Endothelial cell (in vitro differentiated cells): Measurements from ENCODE around the gene MAVS. TPM values are rescaled to one million over a fixed set of nuclear protein-coding genes. Genes with fewer than 3 reads are reported as not detected.

ENCODE experiments used
- DNase-seq: peaks from one replicate; pipeline ENCODE4 v3.0.0; 2021; ENCODE audit warnings: low spot score
- H3K27ac Mint-ChIP-seq: one replicate; pipeline ENCODE4 v1.8.0; 2021; ENCODE audit warnings: mixed read lengths, inconsistent platforms; ENCODE audit not compliant: unreplicated experiment
- H3K27me3 Mint-ChIP-seq: one replicate; pipeline ENCODE4 v1.8.0; 2021; ENCODE audit warnings: mild to moderate bottlenecking, moderate library complexity, mixed read lengths, inconsistent platforms; ENCODE audit not compliant: unreplicated experiment
- H3K36me3 Mint-ChIP-seq: one replicate; pipeline ENCODE4 v1.8.0; 2021; ENCODE audit warnings: mild to moderate bottlenecking, low read depth, mixed read lengths, inconsistent platforms; ENCODE audit not compliant: unreplicated experiment
- H3K4me1 Mint-ChIP-seq: one replicate; pipeline ENCODE4 v1.8.0; 2021; ENCODE audit warnings: mild to moderate bottlenecking, mixed read lengths, inconsistent platforms; ENCODE audit not compliant: unreplicated experiment
- H3K4me3 Mint-ChIP-seq: one replicate; pipeline ENCODE4 v1.8.0; 2021; ENCODE audit warnings: mild to moderate bottlenecking, mixed read lengths, inconsistent platforms; ENCODE audit not compliant: unreplicated experiment
- H3K9me3 Mint-ChIP-seq: one replicate; pipeline ENCODE4 v1.8.0; 2021; ENCODE audit warnings: mixed read lengths, inconsistent platforms; ENCODE audit not compliant: unreplicated experiment
- total RNA-seq: library from RNA; stranded (reverse); fragmentation: NEBNext Ultra II Directional; extraction: Animal tissue kit (Norgen Biotek cat#: 25700); gene quantifications from one replicate; pipeline ENCODE4 v1.2.1, GENCODE V29; 2021; ENCODE audit not compliant: unreplicated experiment
- TF ChIP-seq, protein P1 (sequence below): fragments of 200-600 bp; sonication (generic); IDR thresholded peaks from one replicate; pipeline ENCODE4 v1.5.0; 2021; ENCODE audit warnings: antibody characterized with exemption; ENCODE audit not compliant: unreplicated experiment

MAVS gene
- total RNA-seq, 1 donor from 2014 or later: 111 TPM

GRCh38 chr20:3848565-3848964 lies 1.9 kb downstream of the MAVS start:
- TF ChIP-seq, protein P1, sequence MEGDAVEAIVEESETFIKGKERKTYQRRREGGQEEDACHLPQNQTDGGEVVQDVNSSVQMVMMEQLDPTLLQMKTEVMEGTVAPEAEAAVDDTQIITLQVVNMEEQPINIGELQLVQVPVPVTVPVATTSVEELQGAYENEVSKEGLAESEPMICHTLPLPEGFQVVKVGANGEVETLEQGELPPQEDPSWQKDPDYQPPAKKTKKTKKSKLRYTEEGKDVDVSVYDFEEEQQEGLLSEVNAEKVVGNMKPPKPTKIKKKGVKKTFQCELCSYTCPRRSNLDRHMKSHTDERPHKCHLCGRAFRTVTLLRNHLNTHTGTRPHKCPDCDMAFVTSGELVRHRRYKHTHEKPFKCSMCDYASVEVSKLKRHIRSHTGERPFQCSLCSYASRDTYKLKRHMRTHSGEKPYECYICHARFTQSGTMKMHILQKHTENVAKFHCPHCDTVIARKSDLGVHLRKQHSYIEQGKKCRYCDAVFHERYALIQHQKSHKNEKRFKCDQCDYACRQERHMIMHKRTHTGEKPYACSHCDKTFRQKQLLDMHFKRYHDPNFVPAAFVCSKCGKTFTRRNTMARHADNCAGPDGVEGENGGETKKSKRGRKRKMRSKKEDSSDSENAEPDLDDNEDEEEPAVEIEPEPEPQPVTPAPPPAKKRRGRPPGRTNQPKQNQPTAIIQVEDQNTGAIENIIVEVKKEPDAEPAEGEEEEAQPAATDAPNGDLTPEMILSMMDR: no peak
- Mint-ChIP-seq H3K36me3 (peaks cover 11% of the 10 kb centered on the region), H3K4me1 (peaks cover 27% of the 10 kb centered on the region), H3K9me3 (no peaks in the 10 kb centered on the region), H3K27me3 (peaks cover 8% of the 10 kb centered on the region), H3K4me3 (peak overlapping the region; percentile 88), H3K27ac (peak overlapping the region; percentile 58)
- DNase-seq: no peak

DNA sequence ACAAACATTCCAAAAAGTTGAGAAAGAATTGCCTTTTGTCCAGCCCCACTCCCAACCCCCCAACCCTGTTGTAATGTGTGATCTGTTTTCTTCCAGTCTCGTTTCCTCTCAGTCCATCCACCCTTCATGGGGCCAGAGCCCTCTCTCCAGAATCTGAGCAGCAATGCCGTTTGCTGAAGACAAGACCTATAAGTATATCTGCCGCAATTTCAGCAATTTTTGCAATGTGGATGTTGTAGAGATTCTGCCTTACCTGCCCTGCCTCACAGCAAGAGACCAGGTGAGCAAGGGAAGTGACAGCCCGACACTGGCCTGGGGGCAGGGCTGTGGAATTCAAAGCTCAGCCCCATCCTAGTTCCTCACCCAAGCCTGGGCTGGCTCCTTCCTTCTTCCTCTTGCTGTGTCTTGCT lies 7.8 kb downstream of the MAVS start:
- H3K27ac Mint-ChIP-seq: peak overlapping the region; percentile 84
- H3K4me1 Mint-ChIP-seq: peaks cover 28% of the 10 kb centered on the region
- H3K4me3 Mint-ChIP-seq: no peak overlapping the region
- no peaks in the 10 kb centered on the region for H3K9me3 Mint-ChIP-seq
- peaks cover 1% of the 10 kb centered on the region for H3K27me3 Mint-ChIP-seq
- DNase-seq: no peak
- peaks cover 30% of the 10 kb centered on the region for H3K36me3 Mint-ChIP-seq
- TF ChIP-seq, protein P1: no peak

DNA sequence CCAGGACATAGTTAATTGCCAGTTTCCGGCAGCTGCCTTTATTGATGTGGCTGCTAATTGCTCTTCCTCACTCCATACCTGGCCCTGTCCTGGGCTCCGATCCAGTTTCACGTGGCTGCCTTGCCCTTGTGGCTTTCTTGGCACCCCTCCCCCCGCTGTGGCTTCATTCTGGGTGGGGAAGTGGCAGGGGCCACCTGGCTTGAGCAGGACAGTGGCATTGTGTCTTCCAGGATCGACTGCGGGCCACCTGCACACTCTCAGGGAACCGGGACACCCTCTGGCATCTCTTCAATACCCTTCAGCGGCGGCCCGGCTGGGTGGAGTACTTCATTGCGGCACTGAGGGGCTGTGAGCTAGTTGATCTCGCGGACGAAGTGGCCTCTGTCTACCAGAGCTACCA lies 10.8 kb downstream of the MAVS start:
- H3K27ac Mint-ChIP-seq: no peak overlapping the region
- DNase-seq: no peak
- no peaks in the 10 kb centered on the region for H3K9me3 Mint-ChIP-seq
- TF ChIP-seq, protein P1: no peak
- H3K36me3 Mint-ChIP-seq: peaks cover 37% of the 10 kb centered on the region
- no peak overlapping the region for H3K4me3 Mint-ChIP-seq
- peaks cover 1% of the 10 kb centered on the region for H3K27me3 Mint-ChIP-seq
- H3K4me1 Mint-ChIP-seq: peaks cover 22% of the 10 kb centered on the region

DNA sequence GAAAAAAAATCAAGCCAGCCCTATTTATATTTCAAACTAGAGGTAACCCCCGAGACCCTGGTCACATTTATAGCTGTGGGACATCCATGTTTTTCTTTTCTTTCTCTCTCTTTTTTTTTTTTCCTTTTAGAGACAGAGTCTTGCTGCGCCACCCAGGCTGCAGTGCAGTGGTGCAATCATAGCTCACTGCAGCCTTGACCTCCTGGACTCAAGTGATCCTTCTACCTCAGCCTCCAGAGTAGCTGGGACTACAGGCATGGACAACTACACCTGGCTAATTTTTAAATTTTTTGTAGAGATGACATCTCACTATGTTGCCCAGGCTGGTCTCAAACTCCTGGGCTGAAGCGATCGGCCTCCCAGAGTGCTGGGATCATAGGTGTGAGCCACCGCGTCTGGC lies 12.1 kb downstream of the MAVS start:
- Mint-ChIP-seq H3K4me3 (no peak overlapping the region), H3K4me1 (peaks cover 22% of the 10 kb centered on the region), H3K9me3 (no peaks in the 10 kb centered on the region), H3K27me3 (peaks cover 1% of the 10 kb centered on the region), H3K27ac (no peak overlapping the region), H3K36me3 (peaks cover 50% of the 10 kb centered on the region)
- no peak for DNase-seq
- TF ChIP-seq, protein P1: no peak

GRCh38 chr20:3861191-3861590 lies 14.6 kb downstream of the MAVS start:
- Mint-ChIP-seq H3K4me3 (peak overlapping the region; percentile 68), H3K9me3 (no peaks in the 10 kb centered on the region), H3K27me3 (no peaks in the 10 kb centered on the region), H3K36me3 (peaks cover 55% of the 10 kb centered on the region), H3K27ac (no peak overlapping the region), H3K4me1 (peaks cover 12% of the 10 kb centered on the region)
- TF ChIP-seq, protein P1: no peak
- DNase-seq: no peak
